Psoas muscle (tissue), 8 donors: ENCODE data around the gene VIL1. TPM values are rescaled to one million over a fixed set of nuclear protein-coding genes. Genes with fewer than 3 reads are reported as not detected.

Experiments
- ATAC-seq, 4 donors: fragments of 200-7000 bp; cut with Tn5 transposase; one replicate each; pipeline ENCODE4 v1.9.1; 2020; ENCODE audit warnings: moderate library complexity in 3 of 4, mild to moderate bottlenecking in 2 of 4
- DNase-seq, 2 donors: peaks; one replicate each; pipeline ENCODE4 v3.0.0-alpha.2; 2020
- H3K27ac ChIP-seq: fragments of 200-600 bp; one replicate; pipeline ENCODE4 v1.8.0; 2022
- H3K27me3 ChIP-seq, 3 donors: fragments of 200-600 bp in 1 of 3; one replicate each; pipeline versions ENCODE4 v1.6.1 to v1.8.0; 2013 to 2022; ENCODE audit warnings: low read length in 2 of 3, mild to moderate bottlenecking in 2 of 3, moderate library complexity in 1 of 3; ENCODE audit not compliant: insufficient read depth in 3 of 3
- H3K36me3 ChIP-seq, 2 donors: fragments of 200-600 bp in 1 of 2; one replicate each; pipeline versions ENCODE4 v1.6.1 to v1.8.0; 2013 to 2022; ENCODE audit warnings: low read depth in 1 of 2, mild to moderate bottlenecking in 1 of 2, moderate library complexity in 1 of 2; ENCODE audit not compliant: insufficient read depth in 1 of 2
- H3K4me1 ChIP-seq: fragments of 200-600 bp; one replicate; pipeline ENCODE4 v1.8.0; 2022
- H3K4me3 ChIP-seq: fragments of 200-600 bp; one replicate; pipeline ENCODE4 v1.8.0; 2022; ENCODE audit warnings: mild to moderate bottlenecking
- H3K9me3 ChIP-seq: fragments of 200-600 bp; one replicate; pipeline ENCODE4 v1.8.0; 2022
- CTCF ChIP-seq: fragments of 200-600 bp; IDR thresholded peaks from one replicate; pipeline ENCODE4 v1.8.0; 2022; ENCODE audit warnings: antibody characterized with exemption
- WGBS, 3 donors: extraction: QIAGEN DNeasy Blood & Tissue Kit; methylation state at CpG; one replicate each; pipeline versions ENCODE4 v1.1.6 to v1.1.7; 2013; 5-methylcytosine and 5-hydroxymethylcytosine counted together
- intact Hi-C, 2 donors: fragments of 100-400 bp; cut with DNase I; formaldehyde crosslinking; loops; one replicate each; pipeline versions ENCODE4 v1.11.0 to v1.14.2; 2022
- polyA plus RNA-seq, 3 donors: library from polyadenylated mRNA; stranded (reverse); fragments of 200-250 nt; gene quantifications; one replicate each; pipeline ENCODE4 v1.2.3, GENCODE V29; 2013
- total RNA-seq, 4 donors: library from RNA; stranded (reverse); fragmentation: NEBNext Ultra II Directional in 2 of 4; extraction: Animal tissue kit (Norgen Biotek cat#: 25700) in 2 of 4; gene quantifications; one replicate each; pipeline versions ENCODE4 v1.2.1 to v1.2.4, GENCODE V29; 2021 to 2023
- donor health status: healthy with polysubstance abuse.
- donor health status: DM: no; HTN: no; CAD: no; lungs with moderate emphysema.
- donor health status: Bipolar disorder and iron deficiency.
- donor health status: healthy.
- donor health status: DM: yes; HTN: yes; CAD: no.
- donor health status: DM: no; HTN: no; CAD: no.
- donor health status: DM: no; HTN: no; CAD: no.
- donor health status: DM: yes; HTN: yes; CAD: no.

The VIL1 gene
- total and polyA plus RNA-seq, 7 donors: 0.08 to 0.10 (median 0.10) TPM; not detected in 4

DNA sequence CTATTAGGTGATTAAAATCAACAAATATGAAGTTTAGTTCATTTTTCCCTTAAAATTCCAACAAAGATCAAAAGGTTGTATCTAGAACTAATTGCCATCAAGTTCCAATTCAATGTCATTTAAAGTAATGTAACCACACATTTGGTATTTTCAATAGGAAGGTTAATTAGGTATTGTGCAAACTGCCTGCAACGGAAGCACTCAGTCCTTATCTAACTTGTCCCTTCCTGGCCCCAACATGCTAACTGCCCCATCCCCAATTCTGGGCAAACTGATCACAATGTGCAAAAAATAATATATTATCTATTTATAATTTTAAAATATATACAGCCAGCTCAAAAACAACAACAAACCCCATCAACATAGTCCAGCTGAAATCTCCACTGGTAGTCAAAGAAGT, 33.2 kb downstream of the VIL1 start:
- no peak for TF ChIP-seq CTCF
- no peak for DNase-seq
- Histone ChIP-seq H3K4me3 (no peak overlapping the region), H3K9me3 (no peaks in the 10 kb centered on the region), H3K4me1 (no peaks in the 10 kb centered on the region), H3K27me3 (no peaks in the 10 kb centered on the region), H3K27ac (no peak overlapping the region), H3K36me3 (peaks cover 3 to 72% of the 10 kb centered on the region in 2 donors)
- 79 to 94% (median 86%) methylated on average over 1 of the region's 1 CpG for WGBS, 3 donors
- intact Hi-C loops: no loop called here
- no peak for ATAC-seq

DNA sequence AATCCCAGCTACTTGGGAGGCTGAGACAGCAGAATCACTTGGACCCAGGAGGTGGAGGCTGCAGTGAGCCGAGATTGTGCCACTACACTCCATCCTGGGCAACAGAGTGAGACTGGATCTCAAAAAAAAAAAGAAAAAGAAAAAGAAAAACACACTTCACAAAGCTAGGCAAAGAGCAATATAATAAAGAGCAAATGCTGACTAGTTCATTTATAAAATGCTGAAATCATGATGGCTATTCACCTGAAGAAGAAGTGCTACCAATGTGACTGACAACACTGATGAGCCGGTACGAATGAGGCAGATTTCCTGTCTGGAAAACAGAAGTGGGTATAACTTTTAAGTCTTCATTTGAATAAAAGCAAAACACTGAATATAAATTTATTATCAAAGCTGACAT, 37.9 kb downstream of the VIL1 start:
- no peak overlapping the region for H3K4me3 ChIP-seq
- DNase-seq: no peak
- intact Hi-C loops: no loop called here
- no peak for ATAC-seq
- WGBS, 3 donors: 94 to 97% (median 95%) methylated on average over 3 of the region's 3 CpGs
- no peak overlapping the region for H3K27ac ChIP-seq
- peaks cover 7 to 73% of the 10 kb centered on the region in 2 donors for H3K36me3 ChIP-seq
- TF ChIP-seq CTCF: no peak
- H3K4me1 ChIP-seq: peaks cover 6% of the 10 kb centered on the region
- no peaks in the 10 kb centered on the region for H3K9me3 ChIP-seq
- H3K27me3 ChIP-seq: no peaks in the 10 kb centered on the region

DNA sequence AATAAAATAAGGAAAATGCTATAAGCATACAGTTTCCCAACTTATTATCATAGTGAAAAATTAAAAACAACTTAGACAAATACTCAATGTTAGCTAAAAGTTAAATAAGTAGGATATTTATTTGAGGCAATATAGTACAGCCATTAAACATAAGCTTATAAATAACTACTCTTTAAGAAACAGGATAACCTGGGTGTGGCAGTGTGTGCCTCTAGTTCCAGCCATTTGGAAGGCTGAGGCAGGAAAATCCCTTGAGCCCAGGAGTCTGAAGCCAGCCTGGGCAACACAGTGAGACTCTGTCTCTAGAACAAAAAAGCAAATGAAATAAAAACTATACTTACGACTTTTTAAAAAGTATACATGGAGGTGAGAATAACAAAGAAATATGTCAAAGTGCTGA, 39.7 kb downstream of the VIL1 start:
- Histone ChIP-seq H3K27me3 (no peaks in the 10 kb centered on the region), H3K4me1 (peaks cover 6% of the 10 kb centered on the region), H3K4me3 (no peak overlapping the region), H3K36me3 (peaks cover 10 to 72% of the 10 kb centered on the region in 2 donors), H3K27ac (peak overlapping the region; percentile 32), H3K9me3 (no peaks in the 10 kb centered on the region)
- intact Hi-C loops: no loop called here
- ATAC-seq: peak in 1 of 4 donors; percentile 65
- no peak for TF ChIP-seq CTCF
- WGBS, 3 donors: 70 to 87% (median 74%) methylated on average over 1 of the region's 1 CpG
- DNase-seq: no peak

DNA sequence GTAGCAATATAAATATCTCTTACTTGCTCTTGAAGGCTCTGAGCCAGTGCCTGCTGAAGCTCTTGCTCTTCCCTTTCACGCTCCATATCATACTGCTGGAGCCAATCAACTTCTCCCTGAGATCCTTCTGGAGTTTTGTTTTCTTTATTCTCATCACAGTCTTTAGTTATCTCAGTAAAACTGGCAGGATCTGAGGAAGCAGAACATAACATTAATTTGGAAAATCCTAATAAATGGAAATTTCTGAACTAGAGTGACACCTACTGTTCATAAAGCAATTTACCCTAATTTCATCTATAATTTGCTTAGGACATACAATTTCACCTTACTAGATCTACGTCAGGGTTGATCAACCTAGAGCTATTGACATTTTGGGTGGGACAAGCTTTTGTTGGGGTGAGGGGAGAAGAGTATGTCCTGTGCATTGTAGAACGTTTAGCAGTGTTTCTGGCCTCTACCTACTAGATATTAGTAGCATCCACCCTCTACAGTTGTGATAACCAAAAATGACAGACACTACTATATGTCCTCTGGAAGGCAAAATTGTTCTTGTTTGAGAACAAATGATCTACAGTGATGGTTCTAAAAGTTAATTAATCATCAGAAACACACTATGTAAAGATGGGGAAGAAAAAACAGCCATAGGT, 47.2 kb downstream of the VIL1 start:
- peaks cover 3 to 45% of the 10 kb centered on the region in 2 donors for H3K36me3 ChIP-seq
- TF ChIP-seq CTCF: peak; percentile 47
- H3K4me3 ChIP-seq: no peak overlapping the region
- intact Hi-C loops: loop anchor here (2.0 to 10.0 kb wide), 4 partner anchors 59 to 279 kb away; partner anchors contain the start of gene TMBIM1 (in 2 of the 2)
- ATAC-seq (peak in 1 of 4 donors; percentile 45), DNase-seq (no peak)
- WGBS, 3 donors: 42 to 59% (median 46%) methylated on average over 3 of the region's 3 CpGs
- H3K27me3 ChIP-seq: no peaks in the 10 kb centered on the region
- no peak overlapping the region for H3K27ac ChIP-seq
- no peaks in the 10 kb centered on the region for H3K9me3 ChIP-seq
- no peaks in the 10 kb centered on the region for H3K4me1 ChIP-seq

DNA sequence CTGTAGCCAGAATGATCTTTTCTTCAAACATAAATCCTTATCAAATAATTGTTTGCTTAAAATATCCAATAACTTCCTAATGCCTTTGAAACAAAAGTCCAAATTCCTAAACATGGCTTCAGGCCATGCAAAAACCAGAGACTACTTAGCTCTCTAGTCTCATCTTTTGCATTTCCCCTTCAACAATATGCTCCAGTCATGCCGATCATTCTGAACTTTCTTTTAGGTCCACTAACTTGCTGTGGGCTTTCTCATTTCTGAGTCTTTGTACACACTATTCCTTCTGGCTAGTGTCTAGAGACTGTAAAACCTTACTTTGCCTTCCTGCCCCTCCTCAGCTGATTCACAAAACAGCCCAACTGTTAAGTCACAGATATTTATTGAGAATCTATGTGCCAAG, 51.5 kb downstream of the VIL1 start:
- intact Hi-C loops: no loop called here
- 0% methylated on average over 1 of the region's 1 CpG for WGBS, 3 donors
- Histone ChIP-seq H3K4me3 (no peak overlapping the region), H3K27me3 (no peaks in the 10 kb centered on the region), H3K36me3 (peaks cover 10 to 48% of the 10 kb centered on the region in 2 donors), H3K9me3 (no peaks in the 10 kb centered on the region), H3K27ac (no peak overlapping the region), H3K4me1 (no peaks in the 10 kb centered on the region)
- DNase-seq (no peak), ATAC-seq (no peak)
- no peak for TF ChIP-seq CTCF
